ENCODE data around the gene GSTP1.

GRCh38 chr11:67607507-67607906, 23.9 kb downstream of the GSTP1 start:
- TF ChIP-seq CTCF (IDR thresholded peaks at IDR 0.05; ENCODE audit: low read depth, low read length) (no peak), EZH2phosphoT487 (IDR thresholded peaks at IDR 0.05; ENCODE audit: low read depth) (no peak)
